Smooth muscle cell (in vitro differentiated cells): ENCODE data around the gene CSF1R. TPM values are rescaled to one million over a fixed set of nuclear protein-coding genes. Genes with fewer than 3 reads are reported as not detected.

ENCODE experiments used
- DNase-seq: peaks from one replicate; lab custom pipeline; 2025; ENCODE audit not compliant: unreplicated experiment; lab: John Stamatoyannopoulos, UW
- H2AFZ ChIP-seq: fragments of 200-600 bp; sonication (generic); 2 replicates; pipeline ENCODE4 v1.6.0; 2016; ENCODE audit warnings: antibody characterized with exemption, low read depth, mild to moderate bottlenecking
- H3F3A ChIP-seq: fragments of 200-600 bp; sonication (generic); 2 replicates; pipeline ENCODE4 v1.6.0; 2017; ENCODE audit warnings: antibody characterized with exemption, low read depth
- H3K27ac ChIP-seq: fragments of 200-600 bp; sonication (generic); 2 replicates; pipeline ENCODE4 v1.5.1; 2016; ENCODE audit warnings: low read depth, mild to moderate bottlenecking
- H3K27me3 ChIP-seq: fragments of 200-600 bp; sonication (generic); 2 replicates; pipeline ENCODE4 v1.6.1; 2016; ENCODE audit warnings: low read depth, mild to moderate bottlenecking
- H3K36me3 ChIP-seq: fragments of 200-600 bp; sonication (generic); 2 replicates; pipeline ENCODE4 v1.5.1; 2016; ENCODE audit warnings: low read depth
- H3K4me1 ChIP-seq: fragments of 200-600 bp; sonication (generic); 2 replicates; pipeline ENCODE4 v1.5.1; 2016; ENCODE audit warnings: low read depth
- H3K4me2 ChIP-seq: fragments of 200-600 bp; sonication (generic); 2 replicates; pipeline ENCODE4 v1.6.0; 2016; ENCODE audit warnings: mild to moderate bottlenecking
- H3K4me3 ChIP-seq: fragments of 200-600 bp; sonication (generic); 2 replicates; pipeline ENCODE4 v1.5.1; 2016; ENCODE audit warnings: mild to moderate bottlenecking
- H3K79me2 ChIP-seq: fragments of 200-600 bp; sonication (generic); 2 replicates; pipeline ENCODE4 v1.6.0; 2016; ENCODE audit warnings: low read depth, mild to moderate bottlenecking
- H3K9ac ChIP-seq: fragments of 200-600 bp; sonication (generic); 2 replicates; pipeline ENCODE4 v1.6.0; 2016; ENCODE audit warnings: low read depth
- H3K9me3 ChIP-seq: fragments of 200-600 bp; sonication (generic); replicated peaks from 2 replicates; pipeline ENCODE4 v1.5.1; 2016; ENCODE audit warnings: low read depth
- H4K20me1 ChIP-seq: fragments of 200-600 bp; sonication (generic); 2 replicates; pipeline ENCODE4 v1.6.0; 2016; ENCODE audit warnings: low read depth
- CTCF ChIP-seq: fragments of 200-600 bp; sonication (generic); IDR thresholded peaks from 2 replicates; pipeline ENCODE4 v1.5.1; 2017; ENCODE audit warnings: borderline replicate concordance, mild to moderate bottlenecking, antibody characterized with exemption; ENCODE audit not compliant: insufficient read depth, poor library complexity, severe bottlenecking
- WGBS: methylation state at CpG from one replicate; pipeline ENCODE4 v1.1.7; 2016; ENCODE audit warnings: low lambda C conversion rate; 5-methylcytosine and 5-hydroxymethylcytosine counted together
- polyA plus RNA-seq: library from polyadenylated mRNA; unstranded; fragments of >200 nt; fragmentation: Nextera tagmentation; extraction: Ambion mirVana; gene quantifications from 2 replicates; pipeline ENCODE4 v1.2.1, GENCODE V29; 2016
- total RNA-seq: library from RNA; depleted of rRNA; stranded (reverse); fragments of >200 nt; gene quantifications from 2 replicates; pipeline ENCODE4 v1.2.3, GENCODE V29; 2014

Gene CSF1R
- total and polyA plus RNA-seq, 2 experiments from 2014 or later, result 2.2 to 3.9 TPM

GRCh38 chr5:150058480-150059126, 27.8 kb downstream of the CSF1R start:
- no peak for DNase-seq
- TF ChIP-seq CTCF, result no peak
- no peaks in the 10 kb centered on the region for H3K27me3 ChIP-seq
- no peaks in the 10 kb centered on the region for H3K9me3 ChIP-seq
- H4K20me1 ChIP-seq, result no peaks in the 10 kb centered on the region
- peaks cover 4% of the 10 kb centered on the region for H3F3A ChIP-seq
- H3K4me3 ChIP-seq, result no peak overlapping the region
- H2AFZ ChIP-seq, result no peak overlapping the region
- H3K4me1 ChIP-seq, result peaks cover 6% of the 10 kb centered on the region
- H3K27ac ChIP-seq, result peak overlapping the region; percentile 71
- H3K79me2 ChIP-seq, result no peaks in the 10 kb centered on the region
- peak overlapping the region; percentile 23 for H3K4me2 ChIP-seq
- H3K9ac ChIP-seq, result no peak overlapping the region
- no peaks in the 10 kb centered on the region for H3K36me3 ChIP-seq
- WGBS, result 84% methylated on average over 6 of the region's 6 CpGs

GRCh38 chr5:150057996-150058395, 28.4 kb downstream of the CSF1R start:
- Histone ChIP-seq H3K9ac (no peak overlapping the region), H3K27me3 (no peaks in the 10 kb centered on the region), H3K4me2 (peak overlapping the region; percentile 6), H3K27ac (peak overlapping the region; percentile 71), H3K36me3 (no peaks in the 10 kb centered on the region), H3F3A (peaks cover 7% of the 10 kb centered on the region), H3K9me3 (no peaks in the 10 kb centered on the region), H2AFZ (no peak overlapping the region), H3K79me2 (no peaks in the 10 kb centered on the region), H4K20me1 (no peaks in the 10 kb centered on the region), H3K4me3 (no peak overlapping the region), H3K4me1 (peaks cover 11% of the 10 kb centered on the region)
- no peak for TF ChIP-seq CTCF
- WGBS, result 64% methylated on average over 5 of the region's 5 CpGs
- DNase-seq, result no peak

- H3K4me2 ChIP-seq, result peak overlapping the region; percentile 6
- H3K27ac ChIP-seq, result peak overlapping the region; percentile 71
- no peak for TF ChIP-seq CTCF
- H3K79me2 ChIP-seq, result no peaks in the 10 kb centered on the region
- peaks cover 7% of the 10 kb centered on the region for H3F3A ChIP-seq
- H2AFZ ChIP-seq, result no peak overlapping the region
- no peaks in the 10 kb centered on the region for H3K27me3 ChIP-seq
- H3K4me1 ChIP-seq, result peaks cover 11% of the 10 kb centered on the region
- no peaks in the 10 kb centered on the region for H3K36me3 ChIP-seq
- no peaks in the 10 kb centered on the region for H3K9me3 ChIP-seq
- H3K4me3 ChIP-seq, result no peak overlapping the region
- H3K9ac ChIP-seq, result no peak overlapping the region
- H4K20me1 ChIP-seq, result no peaks in the 10 kb centered on the region
- 87% methylated on average over 2 of the region's 2 CpGs for WGBS
- DNase-seq, result no peak
These were observed 28.8 kb downstream of the CSF1R start for GRCh38 chr5:150057511-150057910.

GRCh38 chr5:150057052-150057451, 29.3 kb downstream of the CSF1R start:
- Histone ChIP-seq H4K20me1 (no peaks in the 10 kb centered on the region), H3K4me1 (peaks cover 11% of the 10 kb centered on the region)
- WGBS, result 96% methylated on average over 8 of the region's 8 CpGs

More at GRCh38 chr5:150057052-150057451, 29.3 kb downstream of the CSF1R start:
- H3K27ac ChIP-seq, result no peak overlapping the region
- no peak overlapping the region for H3K4me2 ChIP-seq
- no peak overlapping the region for H3K9ac ChIP-seq
- no peaks in the 10 kb centered on the region for H3K27me3 ChIP-seq
- H3K4me3 ChIP-seq, result no peak overlapping the region
- no peak for DNase-seq
- H3K9me3 ChIP-seq, result no peaks in the 10 kb centered on the region
- no peaks in the 10 kb centered on the region for H3K79me2 ChIP-seq
- no peaks in the 10 kb centered on the region for H3K36me3 ChIP-seq
- no peak overlapping the region for H2AFZ ChIP-seq
- no peak for TF ChIP-seq CTCF
- peaks cover 7% of the 10 kb centered on the region for H3F3A ChIP-seq
